ENCODE measurements around the gene FAM117A.

DNA sequence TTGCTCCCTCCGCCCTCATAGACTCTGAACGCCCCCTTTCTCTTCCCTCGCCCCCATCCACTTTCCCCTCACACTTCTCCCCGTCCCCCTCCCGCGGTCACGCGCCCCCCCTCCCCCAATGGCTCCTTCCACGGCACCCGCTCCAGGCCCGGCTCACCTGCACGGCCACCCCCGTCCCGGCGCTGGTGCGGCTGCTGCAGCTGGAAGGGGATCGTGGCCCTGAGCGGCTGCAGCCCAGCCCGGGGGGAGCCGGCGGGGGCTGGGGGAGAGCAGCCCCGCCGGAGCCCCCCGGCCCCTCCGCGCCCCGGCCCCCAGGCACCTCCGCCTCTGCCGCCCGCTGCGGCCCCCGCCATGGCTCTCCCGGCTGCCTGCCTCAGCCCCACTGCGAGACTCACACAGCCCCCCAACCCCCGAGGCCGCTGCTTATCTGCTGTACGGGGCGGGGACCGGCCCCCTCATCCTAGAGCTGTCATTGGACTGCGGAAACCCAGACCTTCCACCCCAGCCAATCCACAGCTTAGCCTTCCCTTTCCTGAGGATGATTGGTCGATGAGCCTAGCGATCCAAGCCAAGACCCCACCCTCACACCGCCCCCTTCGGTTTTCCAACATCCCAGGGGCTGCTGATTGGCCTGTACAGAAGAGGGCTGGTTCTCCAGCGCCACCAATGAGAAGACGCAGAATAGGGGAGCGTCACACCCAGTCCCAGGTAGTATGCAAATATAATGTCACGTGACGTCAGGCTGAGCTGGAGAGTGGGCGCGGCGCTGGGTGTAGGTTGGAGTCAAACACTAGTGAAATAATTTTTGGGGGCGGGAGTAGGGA, at the start of gene FAM117A:
- TF ChIP-seq CTCF (IDR thresholded peaks at IDR 0.05) (peak in 1 of 4 experiments; percentile 5), POLR2A (IDR thresholded peaks at IDR 0.05) (peak; percentile 64)
